Lower leg skin (tissue), 4 donors: ENCODE data around the gene BEND7. TPM values are rescaled to one million over a fixed set of nuclear protein-coding genes. Genes with fewer than 3 reads are reported as not detected.

Experiments
- DNase-seq, 2 donors: peaks; one replicate each; pipeline ENCODE4 v3.0.0-alpha.2; 2019; ENCODE audit warnings: low spot score in 2 of 2
- H3K4me3 ChIP-seq: fragments of 200-600 bp; sonication (generic); 2 replicates; pipeline ENCODE4 v1.5.1; 2017; ENCODE audit warnings: mild to moderate bottlenecking, low read depth; ENCODE audit not compliant: poor library complexity, severe bottlenecking
- POLR2A ChIP-seq, 2 donors: fragments of 450-650 bp; IDR thresholded peaks; one replicate each; pipeline ENCODE4 v1.6.1; 2016 to 2017; ENCODE audit warnings: antibody characterized with exemption in 2 of 2, mild to moderate bottlenecking in 1 of 2, moderate library complexity in 1 of 2
- WGBS, 2 donors: methylation state at CpG; one replicate each; pipeline ENCODE4 v1.1.5; 2018; 5-methylcytosine and 5-hydroxymethylcytosine counted together
- intact Hi-C: fragments of 100-400 bp; cut with DNase I; formaldehyde crosslinking; loops from one replicate; pipeline ENCODE4 v1.15.0; 2023; ENCODE audit warnings: low total_unique reads
- total RNA-seq, 4 donors: library from RNA; depleted of rRNA; stranded (reverse); fragments of >200 nt; gene quantifications; one replicate each; pipeline ENCODE4 v1.1.0, GENCODE V29; 2016
- TF ChIP-seq, protein P1 (sequence below), 3 donors: fragments of 450-650 bp; IDR thresholded peaks; one replicate each; pipeline ENCODE4 v1.5.1; 2016; ENCODE audit warnings: antibody characterized with exemption in 3 of 3, mild to moderate bottlenecking in 3 of 3, moderate library complexity in 2 of 3

The BEND7 gene
- total RNA-seq, 4 donors from 2014 or later = 3.7 to 8.1 (median 5.8) TPM

DNA sequence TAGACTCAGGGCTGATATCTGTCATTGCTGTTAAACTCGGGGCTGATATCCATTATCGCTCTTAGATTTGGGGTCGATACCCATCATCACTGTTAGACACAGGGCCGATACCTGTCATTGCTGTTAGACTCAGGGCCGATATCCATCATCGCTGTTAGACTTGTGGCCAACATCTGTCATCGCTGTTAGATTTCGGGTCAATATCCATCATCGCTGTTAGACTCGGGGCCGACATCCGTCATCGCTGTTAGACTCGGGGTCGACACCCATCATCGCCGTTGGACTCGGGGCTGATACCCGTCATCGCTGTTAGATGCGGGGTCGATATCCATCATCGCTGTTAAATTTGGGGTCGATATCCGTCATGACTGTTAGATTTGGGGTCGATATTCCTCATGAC is 54.8 kb downstream of the BEND7 start:
- no peak overlapping the region for H3K4me3 ChIP-seq
- intact Hi-C loops = no loop called here
- TF ChIP-seq, protein P1, sequence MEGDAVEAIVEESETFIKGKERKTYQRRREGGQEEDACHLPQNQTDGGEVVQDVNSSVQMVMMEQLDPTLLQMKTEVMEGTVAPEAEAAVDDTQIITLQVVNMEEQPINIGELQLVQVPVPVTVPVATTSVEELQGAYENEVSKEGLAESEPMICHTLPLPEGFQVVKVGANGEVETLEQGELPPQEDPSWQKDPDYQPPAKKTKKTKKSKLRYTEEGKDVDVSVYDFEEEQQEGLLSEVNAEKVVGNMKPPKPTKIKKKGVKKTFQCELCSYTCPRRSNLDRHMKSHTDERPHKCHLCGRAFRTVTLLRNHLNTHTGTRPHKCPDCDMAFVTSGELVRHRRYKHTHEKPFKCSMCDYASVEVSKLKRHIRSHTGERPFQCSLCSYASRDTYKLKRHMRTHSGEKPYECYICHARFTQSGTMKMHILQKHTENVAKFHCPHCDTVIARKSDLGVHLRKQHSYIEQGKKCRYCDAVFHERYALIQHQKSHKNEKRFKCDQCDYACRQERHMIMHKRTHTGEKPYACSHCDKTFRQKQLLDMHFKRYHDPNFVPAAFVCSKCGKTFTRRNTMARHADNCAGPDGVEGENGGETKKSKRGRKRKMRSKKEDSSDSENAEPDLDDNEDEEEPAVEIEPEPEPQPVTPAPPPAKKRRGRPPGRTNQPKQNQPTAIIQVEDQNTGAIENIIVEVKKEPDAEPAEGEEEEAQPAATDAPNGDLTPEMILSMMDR (IDR thresholded peaks at IDR 0.05) = no peak
- TF ChIP-seq POLR2A (IDR thresholded peaks at IDR 0.05) = no peak
- WGBS, 2 donors = 95 to 97% methylated on average over 26 of the region's 26 CpGs
- DNase-seq = no peak

DNA sequence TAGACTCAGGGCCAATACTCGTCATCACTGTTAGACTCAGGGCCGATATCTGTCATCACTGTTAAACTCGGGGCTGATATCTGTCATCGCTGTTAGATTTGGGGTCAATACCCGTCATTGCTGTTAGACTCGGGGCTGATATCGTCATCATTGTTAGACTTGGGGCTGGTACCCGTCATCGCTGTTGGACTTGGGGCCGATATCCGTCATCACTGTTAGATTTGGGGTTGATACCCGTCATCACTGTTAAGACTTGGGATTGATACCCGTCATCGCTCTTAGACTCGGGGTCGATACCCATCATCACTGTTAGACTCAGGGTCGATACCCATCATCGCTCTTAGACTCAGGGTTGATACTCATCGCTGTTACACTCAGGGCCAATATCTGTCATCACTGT is 56.5 kb downstream of the BEND7 start:
- H3K4me3 ChIP-seq = no peak overlapping the region
- 94 to 95% methylated on average over 19 of the region's 19 CpGs for WGBS, 2 donors
- no peak for DNase-seq
- TF ChIP-seq POLR2A (IDR thresholded peaks at IDR 0.05) = no peak
- TF ChIP-seq, protein P1 (IDR thresholded peaks at IDR 0.05) = no peak
- intact Hi-C loops = no loop called here

DNA sequence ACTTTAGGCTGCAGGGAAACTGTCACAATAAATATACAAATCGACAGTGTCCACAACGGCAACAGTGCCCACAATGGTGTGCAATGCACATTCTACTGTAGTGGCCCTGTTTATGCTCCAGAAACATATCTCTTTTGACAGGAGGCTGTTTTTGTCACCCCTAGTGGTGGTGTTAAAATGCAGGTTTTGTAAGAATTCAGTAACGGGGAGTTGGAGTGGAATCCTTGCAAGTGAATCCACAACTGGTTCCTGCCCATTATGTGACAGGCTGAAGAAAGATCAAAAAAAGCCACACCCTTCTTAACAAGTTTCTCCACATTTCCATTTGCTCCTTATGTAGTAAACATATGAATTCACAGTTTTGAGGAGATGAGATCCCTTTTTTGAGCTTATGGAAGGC is 58.5 kb downstream of the BEND7 start:
- WGBS, 2 donors = 70 to 75% methylated on average over 3 of the region's 3 CpGs
- DNase-seq = no peak
- intact Hi-C loops = no loop called here
- H3K4me3 ChIP-seq = no peak overlapping the region
- no peak for TF ChIP-seq POLR2A (IDR thresholded peaks at IDR 0.05)
- TF ChIP-seq, protein P1 (IDR thresholded peaks at IDR 0.05) = no peak

DNA sequence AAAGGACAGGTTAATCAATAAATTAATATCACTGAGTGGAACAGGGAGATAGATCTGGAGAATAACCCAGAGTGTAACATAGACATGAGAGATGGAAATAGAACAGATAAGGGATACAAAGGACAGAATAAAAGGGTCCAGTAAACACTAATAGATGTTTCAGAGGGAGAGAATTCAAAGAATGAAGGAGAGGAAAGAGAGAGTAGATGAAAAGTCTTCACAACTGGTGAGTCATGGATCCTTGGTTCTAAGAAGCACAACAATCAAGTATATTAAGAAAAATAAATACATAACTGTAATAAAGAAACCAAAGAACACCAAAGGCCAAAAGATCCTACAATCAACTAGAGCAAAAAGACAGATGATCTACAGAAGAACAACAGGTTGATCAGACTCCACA is 66.3 kb downstream of the BEND7 start:
- DNase-seq = no peak
- no peak overlapping the region for H3K4me3 ChIP-seq
- intact Hi-C loops = no loop called here
- TF ChIP-seq POLR2A (IDR thresholded peaks at IDR 0.05) = no peak
- TF ChIP-seq, protein P1 (IDR thresholded peaks at IDR 0.05) = no peak

DNA sequence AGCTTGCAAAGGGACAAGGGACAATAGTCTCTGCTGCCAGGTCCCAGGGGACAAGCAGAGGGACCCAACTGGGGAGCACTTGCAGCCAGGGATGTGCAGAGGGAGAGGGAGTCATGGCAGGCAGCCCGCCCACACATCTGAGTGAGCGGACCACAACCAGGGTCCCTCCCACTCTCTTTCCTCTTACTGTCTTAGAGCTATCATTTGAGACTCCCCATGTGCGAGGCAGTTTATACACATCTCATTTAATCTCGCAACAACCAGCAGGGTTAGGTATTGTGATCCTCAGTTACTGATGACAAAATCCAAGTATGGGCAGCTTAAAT is 70.2 kb downstream of the BEND7 start:
- no peak for DNase-seq
- WGBS, 2 donors = 92 to 93% methylated on average over 4 of the region's 4 CpGs

More for the DNA sequence above, 70.2 kb downstream of the BEND7 start:
- intact Hi-C loops = no loop called here
- TF ChIP-seq, protein P1 (IDR thresholded peaks at IDR 0.05) = no peak
- TF ChIP-seq POLR2A (IDR thresholded peaks at IDR 0.05) = no peak
- no peak overlapping the region for H3K4me3 ChIP-seq
